ENCODE results near the gene SYT12. TPM values are rescaled to one million over a fixed set of nuclear protein-coding genes. Genes with fewer than 3 reads are reported as not detected.

The SYT12 gene
- total and polyA plus RNA-seq, 2 donors (not counting 3 experiments of a cell fraction or from before 2014, with no cell fraction given), result not detected

DNA sequence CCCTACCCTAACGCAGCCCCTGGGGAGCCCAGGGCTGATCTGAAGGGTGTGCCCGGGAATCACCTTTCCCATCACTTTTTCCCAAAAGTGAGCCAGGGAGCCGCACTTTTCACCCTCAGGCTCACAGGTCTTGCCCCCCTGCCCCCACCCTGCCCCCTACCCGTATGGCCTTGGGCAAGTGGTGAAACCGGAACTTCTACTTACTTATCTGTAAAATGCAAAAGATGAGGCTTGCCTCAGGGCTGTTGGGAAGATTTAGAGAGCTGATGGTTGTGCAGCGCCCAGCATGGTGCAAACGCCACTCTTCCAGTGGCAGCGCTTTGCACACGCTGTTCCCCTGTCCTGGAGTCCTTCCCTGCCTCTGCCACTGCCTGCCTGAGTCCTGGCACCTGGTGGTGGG lies 8.0 kb downstream of the SYT12 start:
- H3K36me3 ChIP-seq (ENCODE audit: control insufficient read depth in 2 of 2, extremely low read depth in 1 of 2, insufficient read depth in 2 of 2, low read length in 2 of 2), result no peaks in the 10 kb centered on the region
- TF ChIP-seq JUN (IDR thresholded peaks at IDR 0.05; ENCODE audit: borderline replicate concordance, insufficient read depth, insufficient read length, low read depth) (no peak), POLR2A (IDR thresholded peaks at IDR 0.05; ENCODE audit: low read depth, low read length) (no peak)
- H3K9me1 ChIP-seq (replicated peaks; ENCODE audit: control insufficient read depth, extremely low read depth, insufficient read depth, low read length), result no peaks in the 10 kb centered on the region
- DNase-seq (ENCODE audit: low read depth, low spot score) (no peak), FAIRE-seq (no peak)
- no peak overlapping the region for H2AFZ ChIP-seq (ENCODE audit: low read depth, low read length)
- intact Hi-C loops (cut with micrococcal nuclease), result no loop called here
- CTCF ChIA-PET, result interaction anchor here (0.7 kb wide), 1 partner anchor 9 kb away, joined by 3 read pairs; no protein-coding TSS in a partner anchor
- no peaks in the 10 kb centered on the region for H3K79me2 ChIP-seq (ENCODE audit: control insufficient read depth, insufficient read depth, low read length)
- peaks cover 0 to 3% of the 10 kb centered on the region in 2 experiments for H3K27me3 ChIP-seq (ENCODE audit: control insufficient read depth in 2 of 2, insufficient read depth in 2 of 2, low read length in 2 of 2)
- dilution Hi-C loops (cut with MboI; ENCODE audit: extremely low pct_ligation_motif_present, low sequenced_read_pairs), result no loop called here
- no peaks in the 10 kb centered on the region for H3K9me3 ChIP-seq (replicated peaks; ENCODE audit: control insufficient read depth, insufficient read depth, low read length)
- POLR2A ChIA-PET, result interaction anchor here (0.6 kb wide), 1 partner anchor 168 kb away, joined by 5 read pairs; no protein-coding TSS in a partner anchor
- no peaks in the 10 kb centered on the region for H3K4me1 ChIP-seq (ENCODE audit: control insufficient read depth, extremely low read depth, insufficient read depth, low read length)
- no peak overlapping the region for H3K4me2 ChIP-seq (ENCODE audit: insufficient read depth, low read length)
- H3K4me3 ChIP-seq (replicated peaks in 1 of 3; ENCODE audit: insufficient read depth in 1 of 3, low read depth in 1 of 3, low read length in 3 of 3), result no peak overlapping the region
- H4K20me1 ChIP-seq (replicated peaks; ENCODE audit: control insufficient read depth, extremely low read depth, insufficient read depth, low read length), result no peaks in the 10 kb centered on the region
- BruUV-seq (replicated peaks), result no TSS peak
- H3K9ac ChIP-seq (replicated peaks; ENCODE audit: extremely low read depth, insufficient read depth, low read length), result no peak overlapping the region
- H3K27ac ChIP-seq (ENCODE audit: insufficient read depth, low read depth, low read length), result no peak overlapping the region

- peaks cover 0 to 3% of the 10 kb centered on the region in 2 experiments for H3K27me3 ChIP-seq (ENCODE audit: control insufficient read depth in 2 of 2, insufficient read depth in 2 of 2, low read length in 2 of 2)
- no peak overlapping the region for H2AFZ ChIP-seq (ENCODE audit: low read depth, low read length)
- FAIRE-seq (no peak), DNase-seq (ENCODE audit: low read depth, low spot score) (no peak)
- POLR2A ChIA-PET, result no interaction called here
- H3K9me1 ChIP-seq (replicated peaks; ENCODE audit: control insufficient read depth, extremely low read depth, insufficient read depth, low read length), result no peaks in the 10 kb centered on the region
- no peaks in the 10 kb centered on the region for H3K79me2 ChIP-seq (ENCODE audit: control insufficient read depth, insufficient read depth, low read length)
- no peak overlapping the region for H3K27ac ChIP-seq (ENCODE audit: insufficient read depth, low read depth, low read length)
- no peaks in the 10 kb centered on the region for H3K4me1 ChIP-seq (ENCODE audit: control insufficient read depth, extremely low read depth, insufficient read depth, low read length)
- H3K9ac ChIP-seq (replicated peaks; ENCODE audit: extremely low read depth, insufficient read depth, low read length), result no peak overlapping the region
- dilution Hi-C loops (cut with MboI; ENCODE audit: extremely low pct_ligation_motif_present, low sequenced_read_pairs), result no loop called here
- no TSS peak for BruUV-seq (replicated peaks)
- H3K4me3 ChIP-seq (replicated peaks in 1 of 3; ENCODE audit: insufficient read depth in 1 of 3, low read depth in 1 of 3, low read length in 3 of 3), result no peak overlapping the region
- no peaks in the 10 kb centered on the region for H3K36me3 ChIP-seq (ENCODE audit: control insufficient read depth in 2 of 2, extremely low read depth in 1 of 2, insufficient read depth in 2 of 2, low read length in 2 of 2)
- H3K9me3 ChIP-seq (replicated peaks; ENCODE audit: control insufficient read depth, insufficient read depth, low read length), result no peaks in the 10 kb centered on the region
- intact Hi-C loops (cut with micrococcal nuclease), result no loop called here
- TF ChIP-seq, protein P1, sequence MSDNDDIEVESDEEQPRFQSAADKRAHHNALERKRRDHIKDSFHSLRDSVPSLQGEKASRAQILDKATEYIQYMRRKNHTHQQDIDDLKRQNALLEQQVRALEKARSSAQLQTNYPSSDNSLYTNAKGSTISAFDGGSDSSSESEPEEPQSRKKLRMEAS (IDR thresholded peaks at IDR 0.05; ENCODE audit: insufficient read depth, insufficient read length), result no peak
- no peak for TF ChIP-seq CTCF (IDR thresholded peaks at IDR 0.05; ENCODE audit: extremely low read depth in 1 of 2, insufficient read depth in 1 of 2, low read depth in 1 of 2, low read length in 2 of 2)
- TF ChIP-seq GATA2 (IDR thresholded peaks at IDR 0.05; ENCODE audit: insufficient read depth, insufficient read length, low read depth, low read length), result no peak
- TF ChIP-seq POLR2A (IDR thresholded peaks at IDR 0.05; ENCODE audit: low read depth, low read length), result no peak
- peak; percentile 26 for TF ChIP-seq FOS (IDR thresholded peaks at IDR 0.05; ENCODE audit: borderline replicate concordance, insufficient read depth, low read length)
- no peak for TF ChIP-seq JUN (IDR thresholded peaks at IDR 0.05; ENCODE audit: borderline replicate concordance, insufficient read depth, insufficient read length, low read depth)
- no peak for TF ChIP-seq MYC (IDR thresholded peaks at IDR 0.05; ENCODE audit: low read depth, low read length)
- H4K20me1 ChIP-seq (replicated peaks; ENCODE audit: control insufficient read depth, extremely low read depth, insufficient read depth, low read length), result no peaks in the 10 kb centered on the region
- no peak overlapping the region for H3K4me2 ChIP-seq (ENCODE audit: insufficient read depth, low read length)
- CTCF ChIA-PET, result interaction anchor here (0.7 to 1.2 kb wide), 3 partner anchors 10 to 646 kb away, joined by 3 to 11 read pairs (median 4); partner anchors contain the start of gene SYT12
Measured at GRCh38 chr11:67031791-67032561, 9.0 kb downstream of the SYT12 start.
